ENCODE measurements around the gene INAVA. TPM values are rescaled to one million over a fixed set of nuclear protein-coding genes. Genes with fewer than 3 reads are reported as not detected.

Gene INAVA
- total RNA-seq, 1 donor from 2014 or later, result 35.8 TPM

DNA sequence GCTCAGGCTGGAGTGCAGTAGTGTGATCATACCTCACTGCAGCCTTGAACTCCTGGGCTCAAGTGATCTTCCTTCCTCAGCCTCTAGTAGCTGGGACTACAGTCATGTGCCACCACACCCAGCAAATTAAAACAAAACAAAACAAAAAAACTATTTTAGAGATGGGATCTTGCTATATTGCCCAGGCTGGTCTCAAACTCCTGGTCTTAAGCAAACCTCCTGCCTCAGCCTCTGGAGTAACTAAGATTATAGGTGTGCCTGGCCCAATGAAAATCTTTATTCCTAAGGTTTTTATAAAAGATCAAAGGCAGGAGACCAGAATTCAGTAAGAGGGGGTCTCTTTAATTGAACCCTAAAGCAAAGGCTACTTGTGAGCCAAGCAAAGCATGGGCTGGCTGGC, 10.1 kb downstream of the INAVA start:
- H3K4me3 Mint-ChIP-seq (ENCODE audit: unreplicated experiment), result no peak overlapping the region
- no peak overlapping the region for H3K27ac Mint-ChIP-seq (ENCODE audit: unreplicated experiment)
- no peak for DNase-seq (ENCODE audit: low spot score)
- H3K4me1 Mint-ChIP-seq (ENCODE audit: unreplicated experiment), result no peaks in the 10 kb centered on the region
- H3K27me3 Mint-ChIP-seq (ENCODE audit: unreplicated experiment), result peaks cover 2% of the 10 kb centered on the region
- no peaks in the 10 kb centered on the region for H3K9me3 Mint-ChIP-seq (ENCODE audit: unreplicated experiment)
- peaks cover 28% of the 10 kb centered on the region for H3K36me3 Mint-ChIP-seq (ENCODE audit: low read depth, unreplicated experiment)
- no peak for TF ChIP-seq CTCF (IDR thresholded peaks at IDR 0.05; ENCODE audit: unreplicated experiment)

DNA sequence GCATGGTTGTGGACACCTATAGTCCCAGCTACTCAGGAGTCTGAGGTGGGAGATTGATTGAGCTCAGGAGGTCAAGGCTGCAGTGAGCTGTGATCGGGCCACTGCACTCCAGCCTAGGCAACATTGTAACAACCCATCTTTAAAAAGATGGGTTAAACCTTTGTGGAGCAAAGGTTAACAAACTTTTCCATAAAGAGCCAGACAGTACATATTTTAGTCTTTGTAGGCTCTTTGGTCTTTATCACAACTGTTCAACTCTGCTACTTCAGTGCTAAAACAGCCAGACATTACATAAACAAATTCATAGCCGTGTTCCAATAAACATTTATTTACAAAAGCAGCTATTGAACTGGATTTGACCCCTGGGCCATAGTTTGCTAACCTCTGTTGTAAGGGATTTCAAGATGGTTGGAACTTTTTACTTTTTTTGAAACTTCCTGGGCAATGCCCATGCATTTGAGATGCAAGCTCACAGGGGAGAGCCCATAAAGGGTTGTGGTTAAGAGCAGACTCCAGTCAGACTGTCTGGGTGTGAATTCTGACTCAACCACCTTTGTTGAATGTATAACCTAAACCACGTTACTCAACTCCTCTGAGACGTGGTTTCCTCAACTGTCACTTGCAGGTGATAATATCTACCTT, 10.8 kb downstream of the INAVA start:
- peaks cover 28% of the 10 kb centered on the region for H3K36me3 Mint-ChIP-seq (ENCODE audit: low read depth, unreplicated experiment)
- DNase-seq (ENCODE audit: low spot score), result no peak
- H3K9me3 Mint-ChIP-seq (ENCODE audit: unreplicated experiment), result no peaks in the 10 kb centered on the region
- H3K27ac Mint-ChIP-seq (ENCODE audit: unreplicated experiment), result no peak overlapping the region
- no peaks in the 10 kb centered on the region for H3K27me3 Mint-ChIP-seq (ENCODE audit: unreplicated experiment)
- no peak for TF ChIP-seq CTCF (IDR thresholded peaks at IDR 0.05; ENCODE audit: unreplicated experiment)
- no peak overlapping the region for H3K4me3 Mint-ChIP-seq (ENCODE audit: unreplicated experiment)
- no peaks in the 10 kb centered on the region for H3K4me1 Mint-ChIP-seq (ENCODE audit: unreplicated experiment)

- Mint-ChIP-seq H3K36me3 (ENCODE audit: low read depth, unreplicated experiment) (peaks cover 23% of the 10 kb centered on the region), H3K27ac (ENCODE audit: unreplicated experiment) (no peak overlapping the region), H3K27me3 (ENCODE audit: unreplicated experiment) (no peaks in the 10 kb centered on the region), H3K4me1 (ENCODE audit: unreplicated experiment) (no peaks in the 10 kb centered on the region), H3K4me3 (ENCODE audit: unreplicated experiment) (no peak overlapping the region), H3K9me3 (ENCODE audit: unreplicated experiment) (no peaks in the 10 kb centered on the region)
- TF ChIP-seq CTCF (IDR thresholded peaks at IDR 0.05; ENCODE audit: unreplicated experiment), result no peak
- no peak for DNase-seq (ENCODE audit: low spot score)
Measured at GRCh38 chr1:200906491-200906890, 11.8 kb downstream of the INAVA start.

DNA sequence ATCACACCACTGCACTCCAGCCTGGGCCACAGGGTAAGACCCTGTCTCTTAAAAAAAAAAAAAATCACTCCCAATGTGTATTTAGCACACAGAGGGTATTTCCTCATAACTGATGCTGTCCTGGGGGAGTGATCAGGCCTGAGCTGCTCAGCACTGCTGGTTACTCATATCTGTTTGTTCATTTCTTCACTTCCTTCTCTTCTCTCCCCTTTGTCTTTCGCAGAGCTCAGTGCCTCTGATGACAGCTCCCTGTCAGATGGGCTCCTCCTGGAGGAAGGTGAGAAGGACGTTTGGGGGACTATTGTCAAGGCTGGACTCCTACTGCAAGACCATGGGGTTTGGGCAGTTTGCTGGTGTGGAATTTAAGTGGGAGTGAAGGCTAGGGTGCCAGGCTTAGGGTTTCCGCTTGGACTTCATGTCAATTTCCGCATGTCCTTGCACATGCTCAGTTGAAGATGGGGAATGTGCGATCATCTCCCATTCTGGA, 13.0 kb downstream of the INAVA start:
- H3K4me3 Mint-ChIP-seq (ENCODE audit: unreplicated experiment), result no peak overlapping the region
- no peak for DNase-seq (ENCODE audit: low spot score)
- H3K36me3 Mint-ChIP-seq (ENCODE audit: low read depth, unreplicated experiment), result peaks cover 20% of the 10 kb centered on the region
- no peaks in the 10 kb centered on the region for H3K4me1 Mint-ChIP-seq (ENCODE audit: unreplicated experiment)
- H3K9me3 Mint-ChIP-seq (ENCODE audit: unreplicated experiment), result no peaks in the 10 kb centered on the region
- no peak for TF ChIP-seq CTCF (IDR thresholded peaks at IDR 0.05; ENCODE audit: unreplicated experiment)
- H3K27me3 Mint-ChIP-seq (ENCODE audit: unreplicated experiment), result no peaks in the 10 kb centered on the region
- H3K27ac Mint-ChIP-seq (ENCODE audit: unreplicated experiment), result no peak overlapping the region

- peak overlapping the region; percentile 53 for H3K27ac Mint-ChIP-seq (ENCODE audit: unreplicated experiment)
- peaks cover 24% of the 10 kb centered on the region for H3K36me3 Mint-ChIP-seq (ENCODE audit: low read depth, unreplicated experiment)
- TF ChIP-seq CTCF (IDR thresholded peaks at IDR 0.05; ENCODE audit: unreplicated experiment), result no peak
- no peaks in the 10 kb centered on the region for H3K9me3 Mint-ChIP-seq (ENCODE audit: unreplicated experiment)
- H3K4me1 Mint-ChIP-seq (ENCODE audit: unreplicated experiment), result no peaks in the 10 kb centered on the region
- no peaks in the 10 kb centered on the region for H3K27me3 Mint-ChIP-seq (ENCODE audit: unreplicated experiment)
- peak overlapping the region; percentile 16 for H3K4me3 Mint-ChIP-seq (ENCODE audit: unreplicated experiment)
- no peak for DNase-seq (ENCODE audit: low spot score)
Measured at GRCh38 chr1:200908191-200908868, 13.6 kb downstream of the INAVA start.
